NCI-H2227 (cell line): Measurements from ENCODE around the gene FCGR2B.
A peak's percentile ranks its signal among the peaks of the same experiment; 100 is the strongest.
"Not testable (repeated sequence)": the region's sequence is repeated elsewhere in the genome, so short reads cannot be mapped to it uniquely, and the experiment has no call there.

Source experiments
- DNase-seq: peaks from one replicate; lab custom pipeline; 2025; ENCODE audit not compliant: unreplicated experiment; lab: John Stamatoyannopoulos, UW

The FCGR2B gene

GRCh38 chr1:161647507-161648360 is 15.2 kb upstream of the FCGR2B start:
- peak; percentile 31 for DNase-seq

- not testable (repeated sequence) for DNase-seq
These were observed 9.4 kb upstream of the FCGR2B start for GRCh38 chr1:161653541-161653940.

- DNase-seq: peak; percentile 26
These were observed 9.0 kb upstream of the FCGR2B start for GRCh38 chr1:161653971-161654370.

DNA sequence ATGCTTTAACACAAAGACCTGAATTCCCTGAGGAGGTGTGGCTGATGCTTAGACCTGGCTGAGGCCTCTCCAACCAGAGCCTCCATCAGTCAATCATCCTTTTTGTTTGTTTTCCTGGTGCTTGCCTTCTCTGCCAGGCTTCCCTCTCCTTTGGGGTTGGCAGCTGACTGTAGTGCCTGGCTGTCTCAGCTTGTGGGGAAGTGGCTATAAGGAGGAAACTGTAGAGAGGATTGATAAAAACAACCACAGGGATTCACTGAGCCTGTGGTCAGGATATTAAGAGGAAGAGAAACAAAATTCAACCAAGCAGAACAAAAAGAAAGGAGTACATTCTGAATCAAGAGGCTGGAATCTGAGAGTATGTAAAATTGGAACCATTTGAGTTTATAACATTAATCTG is 4.4 kb upstream of the FCGR2B start:
- not testable (repeated sequence) for DNase-seq

DNA sequence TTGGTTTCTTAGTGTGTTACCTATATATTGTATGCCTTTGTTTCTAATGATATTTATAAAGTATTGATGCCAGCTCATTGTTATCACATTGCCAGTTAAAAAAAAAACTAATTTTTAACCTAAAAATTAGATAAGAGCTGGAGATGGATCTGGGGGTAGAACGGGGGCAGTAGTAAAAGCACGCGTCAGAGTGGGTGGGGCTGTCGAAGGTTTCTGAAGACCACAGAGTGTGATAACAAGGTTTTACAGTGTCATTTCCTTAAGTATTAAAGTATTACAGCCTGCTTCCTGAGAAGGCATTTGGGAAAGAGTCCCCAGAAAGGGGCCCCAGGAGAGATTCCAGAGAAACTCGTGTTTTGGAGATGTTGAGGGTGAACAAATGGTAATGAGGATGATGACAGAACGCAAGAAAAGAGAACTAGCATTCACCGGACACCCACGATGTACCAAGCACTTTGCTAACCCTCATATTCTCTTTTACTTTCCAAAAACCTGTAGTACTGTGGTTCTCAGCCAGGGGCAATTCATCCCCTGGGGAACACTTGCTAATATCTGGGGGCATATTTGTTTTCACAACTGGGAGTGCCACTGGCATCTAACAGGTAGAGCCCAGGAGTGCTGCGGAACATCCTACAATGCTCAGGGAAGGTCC is 1.2 kb upstream of the FCGR2B start:
- DNase-seq: not testable (repeated sequence)

- DNase-seq: not testable (repeated sequence)
These were observed 626 bp downstream of the FCGR2B start for GRCh38 chr1:161663569-161663968.

DNA sequence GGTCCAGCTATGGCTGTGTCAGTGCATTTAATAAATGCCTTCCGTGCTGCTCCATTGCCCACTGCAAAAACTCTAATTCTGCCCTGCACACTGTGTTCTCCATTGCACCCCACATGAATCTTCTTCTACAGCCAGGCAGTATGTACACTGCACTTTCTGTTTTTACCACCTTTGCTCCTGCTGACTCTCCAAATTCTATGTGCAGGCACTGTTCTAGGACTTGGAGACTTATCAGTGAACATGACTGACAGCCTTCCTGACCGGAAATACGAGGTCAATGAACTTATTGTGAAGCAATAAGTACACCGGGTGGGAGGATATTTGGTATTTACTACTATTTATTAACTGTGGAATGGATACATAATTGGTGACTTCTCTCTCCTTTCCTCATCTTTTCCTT is 1.7 kb downstream of the FCGR2B start:
- not testable (repeated sequence) for DNase-seq

DNA sequence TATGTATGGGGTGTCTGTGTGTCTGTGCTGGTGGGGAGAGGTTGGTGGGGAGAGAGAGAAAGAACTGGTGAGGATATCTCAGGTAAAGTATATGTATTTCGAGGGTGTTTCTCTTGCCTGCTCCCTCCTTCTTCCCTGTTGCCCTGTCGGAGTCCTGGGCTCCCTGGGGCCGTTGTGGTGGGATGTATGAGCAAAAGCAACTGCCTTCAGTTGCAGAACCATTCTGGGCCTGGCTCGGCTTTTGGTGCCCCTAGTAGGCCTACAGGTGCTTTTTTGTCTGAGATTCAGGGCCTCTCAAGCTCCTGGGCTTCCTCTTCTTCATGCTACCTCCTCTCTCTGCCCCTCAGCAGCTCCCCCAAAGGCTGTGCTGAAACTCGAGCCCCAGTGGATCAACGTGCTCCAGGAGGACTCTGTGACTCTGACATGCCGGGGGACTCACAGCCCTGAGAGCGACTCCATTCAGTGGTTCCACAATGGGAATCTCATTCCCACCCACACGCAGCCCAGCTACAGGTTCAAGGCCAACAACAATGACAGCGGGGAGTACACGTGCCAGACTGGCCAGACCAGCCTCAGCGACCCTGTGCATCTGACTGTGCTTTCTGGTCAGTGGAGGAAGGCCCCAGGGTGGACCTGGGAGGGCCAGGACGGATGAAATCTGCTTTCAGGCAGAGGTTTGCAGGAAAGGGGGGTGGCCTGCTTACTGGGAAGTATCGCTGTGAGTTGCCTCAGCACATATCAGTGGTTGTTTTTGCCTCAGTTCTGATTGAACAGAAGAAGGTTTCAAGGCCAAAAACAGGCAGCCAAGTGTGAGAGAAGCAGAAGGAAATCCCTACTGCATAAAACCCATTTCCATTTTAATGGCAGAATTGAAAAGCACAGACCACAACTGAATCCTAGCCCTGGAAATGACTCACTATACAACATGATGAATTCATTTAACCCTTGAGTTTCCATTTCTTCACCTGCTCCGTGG is 8.4 kb downstream of the FCGR2B start:
- DNase-seq: not testable (repeated sequence)

DNA sequence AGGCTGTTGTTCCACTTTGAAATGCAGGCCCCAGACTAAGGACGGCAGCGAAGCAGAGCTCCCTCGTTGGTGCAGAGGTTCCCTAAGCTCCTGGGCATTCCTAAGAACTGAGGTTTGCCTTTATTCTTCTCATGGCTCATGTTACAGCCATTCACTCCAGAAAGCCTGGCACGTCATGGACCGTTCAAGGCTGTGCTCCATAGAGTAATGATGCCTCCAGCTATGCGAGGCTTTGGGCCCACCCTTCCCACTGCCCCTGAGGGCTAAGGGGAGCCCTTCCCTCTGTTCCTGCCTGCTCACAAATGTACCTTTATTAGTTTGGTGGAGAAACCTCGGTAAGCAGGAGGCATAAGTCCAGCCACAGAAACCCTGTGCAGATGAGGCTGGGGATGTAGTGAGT is 10.5 kb downstream of the FCGR2B start:
- not testable (repeated sequence) for DNase-seq

DNA sequence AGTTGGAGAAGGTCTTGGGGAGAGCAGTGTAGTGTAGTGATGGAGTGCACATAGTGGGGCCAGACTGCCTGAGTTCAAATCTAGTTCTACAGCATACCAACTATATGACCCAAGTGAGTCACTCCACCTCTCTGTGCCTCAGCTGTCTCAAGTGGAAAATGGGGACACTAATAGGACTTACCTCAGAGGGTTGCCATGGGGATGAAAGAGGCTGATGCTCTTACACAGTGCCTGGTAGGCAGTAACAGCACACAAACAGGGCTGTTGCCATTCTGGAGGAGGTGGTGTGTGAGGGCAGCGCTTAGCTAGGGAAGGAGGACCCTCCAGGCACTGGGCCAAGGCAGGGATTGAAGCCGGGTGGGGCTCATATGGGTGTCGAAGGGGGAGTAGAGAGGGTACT is 11.5 kb downstream of the FCGR2B start:
- not testable (repeated sequence) for DNase-seq

DNA sequence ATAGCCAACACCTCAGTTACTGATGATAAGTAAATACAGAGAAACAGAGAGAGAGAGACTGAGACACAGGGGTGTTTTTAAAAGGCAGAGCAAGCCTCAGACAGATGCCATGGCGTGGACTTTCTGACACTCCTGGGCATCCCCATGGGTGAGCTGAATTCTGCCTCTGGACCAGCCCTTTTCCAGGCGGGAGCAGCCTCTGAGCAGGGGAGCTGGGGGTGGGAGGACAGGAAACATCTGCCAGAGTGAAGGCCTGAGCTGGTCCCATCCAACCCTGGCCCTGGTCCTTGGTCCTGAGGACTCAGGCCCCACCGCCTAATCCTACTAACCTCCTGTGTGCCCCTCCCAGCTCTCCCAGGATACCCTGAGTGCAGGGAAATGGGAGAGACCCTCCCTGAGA is 12.0 kb downstream of the FCGR2B start:
- DNase-seq: not testable (repeated sequence)

DNA sequence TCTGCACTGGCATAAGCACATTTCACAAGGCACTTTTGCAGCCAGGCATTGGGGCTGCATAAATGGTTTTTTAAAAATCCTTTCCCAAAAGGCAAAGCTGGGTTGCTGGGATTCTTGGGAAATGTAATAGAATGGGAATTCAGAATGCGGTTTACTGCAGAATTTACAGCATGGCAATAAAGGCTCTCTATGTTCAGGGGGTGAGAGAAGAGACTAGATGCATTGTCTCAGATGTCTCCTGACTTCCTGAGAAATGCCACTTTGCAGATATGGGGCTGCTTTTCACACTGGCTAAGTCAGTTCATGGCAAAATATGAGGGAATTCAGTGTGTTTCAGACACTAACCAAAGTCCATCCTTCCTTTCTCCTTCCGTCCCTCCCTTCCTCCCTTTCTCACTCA is 13.5 kb downstream of the FCGR2B start:
- DNase-seq: no peak

GRCh38 chr1:161676958-161677689 is 14.2 kb downstream of the FCGR2B start:
- no peak for DNase-seq

GRCh38 chr1:161678500-161678899 is 15.6 kb downstream of the FCGR2B start:
- DNase-seq: no peak

DNA sequence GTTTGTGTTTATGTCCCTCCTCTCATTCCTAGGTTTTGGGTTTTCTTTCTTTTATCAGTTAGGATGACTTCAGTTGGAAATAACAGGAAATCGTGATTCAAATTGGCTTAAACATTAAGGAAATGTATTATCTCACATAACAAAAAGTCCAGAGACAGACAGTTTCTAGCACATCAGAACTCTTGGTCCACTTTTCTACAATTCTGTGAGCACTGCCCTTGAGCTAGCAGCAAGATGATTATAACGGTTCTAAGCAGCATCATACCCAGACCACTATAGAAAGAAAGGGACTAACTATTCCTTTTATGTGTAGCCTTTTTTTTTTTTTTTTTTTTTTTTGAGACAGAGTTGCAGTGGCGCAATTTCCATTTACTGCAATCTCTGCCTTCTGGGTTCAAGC is 18.9 kb downstream of the FCGR2B start:
- no peak for DNase-seq

GRCh38 chr1:161688946-161689345 is 26.0 kb downstream of the FCGR2B start:
- DNase-seq: no peak

DNA sequence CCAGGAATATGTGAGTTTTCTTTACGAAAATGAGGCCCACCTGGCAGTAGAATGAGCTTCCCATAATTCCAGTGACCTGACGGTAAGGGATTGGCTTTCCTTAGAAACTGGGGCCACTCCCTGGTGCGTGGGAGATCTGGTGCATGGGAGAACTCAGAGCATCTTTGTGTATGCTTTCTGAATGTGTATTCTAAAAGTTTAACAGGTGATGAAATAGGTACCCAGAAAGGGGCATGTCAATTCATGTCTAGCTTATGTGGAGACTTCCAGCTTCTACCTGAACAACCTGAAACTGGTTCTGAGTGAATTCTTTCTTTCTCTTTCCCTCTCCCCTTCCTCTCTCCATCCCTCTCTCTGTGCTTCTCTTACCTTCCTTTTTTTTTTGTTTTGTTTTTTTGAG is 28.9 kb downstream of the FCGR2B start:
- no peak for DNase-seq

GRCh38 chr1:161693020-161693712 is 30.2 kb downstream of the FCGR2B start:
- DNase-seq: peak; percentile 46

DNA sequence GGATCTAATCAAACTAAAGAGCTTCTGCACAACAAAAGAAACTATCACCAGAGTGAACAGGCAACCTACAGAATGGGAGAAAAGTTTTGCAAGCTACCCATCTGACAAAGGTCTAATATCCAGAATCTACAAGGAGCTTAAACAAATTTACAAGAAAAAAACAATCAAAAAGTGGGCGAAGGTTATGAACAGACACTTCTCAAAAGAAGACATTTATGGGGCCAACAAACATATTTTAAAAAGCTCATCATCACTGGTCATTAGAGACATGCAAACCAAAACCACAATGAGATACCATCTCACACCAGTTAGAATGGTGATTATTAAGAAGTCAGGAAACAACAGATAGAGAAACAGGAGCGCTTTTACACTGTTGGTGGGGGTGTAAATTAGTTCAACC is 35.4 kb downstream of the FCGR2B start:
- not testable (repeated sequence) for DNase-seq

DNA sequence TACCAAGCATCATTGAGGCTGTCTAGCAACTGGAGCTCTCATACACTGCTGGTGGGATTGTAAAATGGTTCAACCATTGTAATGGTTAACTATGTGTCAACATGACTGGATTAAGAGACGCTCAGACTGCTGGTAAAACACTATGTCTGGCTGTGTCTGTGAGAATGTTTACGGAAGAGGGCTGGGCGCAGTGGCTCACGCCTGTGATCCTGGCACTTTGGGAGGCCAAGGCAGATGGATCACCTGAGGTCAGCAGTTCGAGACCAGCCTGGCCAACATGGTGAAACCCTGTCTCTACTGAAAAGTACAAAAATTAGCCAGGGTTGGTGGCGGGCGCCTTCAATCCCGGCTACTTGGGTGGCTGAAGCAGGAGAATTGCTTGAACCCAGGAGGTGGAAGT is 39.3 kb downstream of the FCGR2B start:
- DNase-seq: no peak
